Endothelial cell of umbilical vein (primary cell): ENCODE results near the gene CLEC5A. TPM values are rescaled to one million over a fixed set of nuclear protein-coding genes. Genes with fewer than 3 reads are reported as not detected.

Source experiments
- BruUV-seq: library from RNA; stranded (reverse); fragments of 400-500 nt; replicated peaks from 2 replicates; lab custom pipeline; 2021; lab: Mats Ljungman, UMichigan
- CTCF ChIA-PET: fragments of 300-600, 350-600 bp; sonication (Branson Sonifier 250); formaldehyde crosslinking; loops from one replicate; lab custom pipeline; 2021; ENCODE audit warnings: antibody characterized with exemption, inconsistent platforms; lab: Charles Lee
- POLR2A ChIA-PET: fragments of 300-600, 350-600 bp; sonication (Branson Sonifier 250); formaldehyde crosslinking; loops from one replicate; lab custom pipeline; 2021; ENCODE audit warnings: antibody characterized with exemption, inconsistent platforms; lab: Charles Lee
- DNase-seq: peaks from one replicate; pipeline ENCODE4 v3.0.0-alpha.2; 2011; ENCODE audit warnings: low read depth, low spot score
- FAIRE-seq: peaks from 2 replicates; lab custom pipeline; 2011; peaks lifted over from hg19 to GRCh38; lab: Jason Lieb, UNC
- H2AFZ ChIP-seq: 2 replicates; pipeline ENCODE4 v1.6.0; 2012; ENCODE audit warnings: low read depth, low read length, control low read depth, inconsistent platforms
- H3K27ac ChIP-seq: 2 replicates; pipeline ENCODE4 v1.5.1; 2011; ENCODE audit warnings: low read depth, mild to moderate bottlenecking, control low read depth, low read length, moderate library complexity; ENCODE audit not compliant: insufficient read depth
- H3K27me3 ChIP-seq, 2 experiments: 2 replicates each; pipeline versions ENCODE4 v1.6.0 to v1.6.1; 2011; ENCODE audit warnings: low read length in 2 of 2, mixed read lengths in 1 of 2; ENCODE audit not compliant: control insufficient read depth in 2 of 2, insufficient read depth in 2 of 2
- H3K36me3 ChIP-seq, 2 experiments: 2 replicates in 1 of 2; 3 replicates in 1 of 2; pipeline ENCODE4 v1.5.1; 2011; ENCODE audit warnings: low read length in 2 of 2, mild to moderate bottlenecking in 1 of 2, moderate library complexity in 1 of 2; ENCODE audit not compliant: control insufficient read depth in 2 of 2, insufficient read depth in 2 of 2; ENCODE audit errors: extremely low read depth in 1 of 2
- H3K4me1 ChIP-seq: 3 replicates; pipeline ENCODE4 v1.5.1; 2011; ENCODE audit warnings: mild to moderate bottlenecking, low read length; ENCODE audit not compliant: control insufficient read depth, insufficient read depth; ENCODE audit errors: extremely low read depth
- H3K4me2 ChIP-seq: 2 replicates; pipeline ENCODE4 v1.6.1; 2011; ENCODE audit warnings: low read length, control low read depth, mixed read lengths; ENCODE audit not compliant: insufficient read depth
- H3K4me3 ChIP-seq, 3 experiments: fragments of 200-600 bp in 1 of 3; sonication (generic), shearing (Covaris generic) in 1 of 3; replicated peaks in 1 of 3; 2 replicates each; pipeline ENCODE4 v1.5.1; 2011 to 2016; ENCODE audit warnings: control low read depth in 3 of 3, low read length in 3 of 3, mild to moderate bottlenecking in 2 of 3, inconsistent platforms in 1 of 3, low read depth in 1 of 3, moderate library complexity in 1 of 3; ENCODE audit not compliant: insufficient read depth in 1 of 3
- H3K79me2 ChIP-seq: 2 replicates; pipeline ENCODE4 v1.6.0; 2012; ENCODE audit warnings: low read length, inconsistent platforms; ENCODE audit not compliant: control insufficient read depth, insufficient read depth
- H3K9ac ChIP-seq: replicated peaks from 2 replicates; pipeline ENCODE3; 2011; ENCODE audit warnings: low read length, control low read depth; ENCODE audit not compliant: insufficient read depth; ENCODE audit errors: extremely low read depth
- H3K9me1 ChIP-seq: replicated peaks from 3 replicates; pipeline ENCODE4 v1.6.0; 2011; ENCODE audit warnings: mild to moderate bottlenecking, low read length; ENCODE audit not compliant: control insufficient read depth, insufficient read depth; ENCODE audit errors: extremely low read depth
- H3K9me3 ChIP-seq: replicated peaks from 2 replicates; pipeline ENCODE4 v1.5.1; 2012; ENCODE audit warnings: low read length, inconsistent platforms; ENCODE audit not compliant: control insufficient read depth, insufficient read depth
- H4K20me1 ChIP-seq: replicated peaks from 2 replicates; pipeline ENCODE3; 2011; ENCODE audit warnings: mild to moderate bottlenecking, low read length; ENCODE audit not compliant: control insufficient read depth, insufficient read depth; ENCODE audit errors: extremely low read depth
- EZH2 ChIP-seq: IDR thresholded peaks from 2 replicates; pipeline ENCODE4 v1.6.1; 2012; ENCODE audit warnings: borderline replicate concordance, low read depth, mild to moderate bottlenecking, moderate library complexity, low read length, inconsistent platforms; ENCODE audit not compliant: severe bottlenecking
- FOS ChIP-seq: IDR thresholded peaks from 2 replicates; pipeline ENCODE4 v1.6.1; 2011; ENCODE audit warnings: mild to moderate bottlenecking, low read length, moderate library complexity, borderline replicate concordance; ENCODE audit not compliant: insufficient read depth
- GATA2 ChIP-seq: IDR thresholded peaks from 2 replicates; pipeline ENCODE4 v1.7.0; 2011; ENCODE audit warnings: low read depth, mild to moderate bottlenecking, moderate library complexity, mixed read lengths, low read length; ENCODE audit not compliant: insufficient read length, insufficient read depth
- JUN ChIP-seq: IDR thresholded peaks from 2 replicates; pipeline ENCODE4 v1.6.1; 2011; ENCODE audit warnings: borderline replicate concordance, low read depth; ENCODE audit not compliant: insufficient read length, insufficient read depth
- MYC ChIP-seq: IDR thresholded peaks from one replicate; pipeline ENCODE4 v1.6.1; 2011; ENCODE audit warnings: mild to moderate bottlenecking, low read depth, low read length
- POLR2A ChIP-seq: IDR thresholded peaks from 2 replicates; pipeline ENCODE4 v1.6.1; 2012; ENCODE audit warnings: low read depth, mild to moderate bottlenecking, control low read depth, low read length
- POLR2AphosphoS5 ChIP-seq: IDR thresholded peaks from 2 replicates; pipeline ENCODE4 v1.6.1; 2012; ENCODE audit warnings: low read depth, mild to moderate bottlenecking, control low read depth, low read length, moderate library complexity; ENCODE audit not compliant: insufficient read depth
- dilution Hi-C: fragments of 300-500 bp; cut with MboI; formaldehyde crosslinking; loops from one replicate; pipeline ENCODE4 v1.15.0; 2019; ENCODE audit warnings: low sequenced_read_pairs; ENCODE audit not compliant: extremely low pct_ligation_motif_present
- intact Hi-C: fragments of 100-400 bp; cut with micrococcal nuclease; formaldehyde crosslinking; loops from one replicate; pipeline ENCODE4 v1.10.0; 2022
- polyA plus RNA-seq, 4 experiments: library from polyadenylated mRNA; depleted of rRNA in 3 of 4; stranded (reverse) in 3 of 4; unstranded in 1 of 4; fragments of >200 nt; gene quantifications; 2 replicates each; pipeline versions ENCODE4 v1.2.1 to v1.2.3, GENCODE V29; 2011 to 2012; ENCODE audit warnings: missing spikeins in 1 of 4
- total RNA-seq: library from RNA; stranded (reverse); gene quantifications from 2 replicates; pipeline ENCODE4 v1.2.3, GENCODE V29; 2021
- TF ChIP-seq, protein P1 (sequence below): IDR thresholded peaks from 2 replicates; pipeline ENCODE4 v1.6.1; 2011; ENCODE audit not compliant: insufficient read depth, insufficient read length
- TF ChIP-seq, protein P2 (sequence below), 2 donors: IDR thresholded peaks; 1 replicate in 1 of 2; 2 replicates in 1 of 2; pipeline ENCODE4 v1.5.1; 2011; ENCODE audit warnings: low read length in 2 of 2, mild to moderate bottlenecking in 2 of 2, moderate library complexity in 2 of 2, control low read depth in 1 of 2, inconsistent platforms in 1 of 2, low read depth in 1 of 2; ENCODE audit not compliant: insufficient read depth in 1 of 2; ENCODE audit errors: extremely low read depth in 1 of 2

CLEC5A gene
- total and polyA plus RNA-seq, 2 donors (not counting 3 experiments of a cell fraction or from before 2014, with no cell fraction given) = not detected

DNA sequence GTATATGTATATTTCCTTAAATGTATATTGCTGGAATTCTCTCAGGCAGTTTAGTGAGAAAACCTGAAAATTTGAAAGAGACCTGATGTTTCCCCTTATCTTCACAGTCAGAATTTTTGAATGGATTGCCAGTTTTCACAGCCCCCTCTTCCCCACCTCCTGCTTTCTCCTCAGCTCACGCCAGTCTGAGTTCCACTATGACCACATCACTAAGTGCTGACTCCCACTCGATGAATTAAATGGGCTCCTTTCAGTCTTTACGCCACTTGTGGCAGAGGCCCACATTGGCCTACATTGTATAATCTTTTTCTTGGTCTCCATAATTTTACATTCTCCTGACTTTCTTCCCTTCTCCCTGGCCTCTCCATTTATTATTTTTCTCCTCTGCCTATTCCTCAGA is 3.1 kb upstream of the CLEC5A start:
- DNase-seq (no peak), FAIRE-seq (no peak)
- H3K27ac ChIP-seq = no peak overlapping the region
- H3K36me3 ChIP-seq = no peaks in the 10 kb centered on the region
- POLR2A ChIA-PET = no interaction called here
- peaks cover 2% of the 10 kb centered on the region for H3K9me3 ChIP-seq
- dilution Hi-C loops (no loop called here), intact Hi-C loops (no loop called here)
- no peak for TF ChIP-seq POLR2A
- TF ChIP-seq JUN = no peak
- no peak for TF ChIP-seq MYC
- no peak for TF ChIP-seq EZH2
- TF ChIP-seq GATA2 = no peak
- TF ChIP-seq FOS = no peak
- no peak for TF ChIP-seq POLR2AphosphoS5
- TF ChIP-seq, protein P1, sequence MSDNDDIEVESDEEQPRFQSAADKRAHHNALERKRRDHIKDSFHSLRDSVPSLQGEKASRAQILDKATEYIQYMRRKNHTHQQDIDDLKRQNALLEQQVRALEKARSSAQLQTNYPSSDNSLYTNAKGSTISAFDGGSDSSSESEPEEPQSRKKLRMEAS = no peak
- TF ChIP-seq, protein P2, sequence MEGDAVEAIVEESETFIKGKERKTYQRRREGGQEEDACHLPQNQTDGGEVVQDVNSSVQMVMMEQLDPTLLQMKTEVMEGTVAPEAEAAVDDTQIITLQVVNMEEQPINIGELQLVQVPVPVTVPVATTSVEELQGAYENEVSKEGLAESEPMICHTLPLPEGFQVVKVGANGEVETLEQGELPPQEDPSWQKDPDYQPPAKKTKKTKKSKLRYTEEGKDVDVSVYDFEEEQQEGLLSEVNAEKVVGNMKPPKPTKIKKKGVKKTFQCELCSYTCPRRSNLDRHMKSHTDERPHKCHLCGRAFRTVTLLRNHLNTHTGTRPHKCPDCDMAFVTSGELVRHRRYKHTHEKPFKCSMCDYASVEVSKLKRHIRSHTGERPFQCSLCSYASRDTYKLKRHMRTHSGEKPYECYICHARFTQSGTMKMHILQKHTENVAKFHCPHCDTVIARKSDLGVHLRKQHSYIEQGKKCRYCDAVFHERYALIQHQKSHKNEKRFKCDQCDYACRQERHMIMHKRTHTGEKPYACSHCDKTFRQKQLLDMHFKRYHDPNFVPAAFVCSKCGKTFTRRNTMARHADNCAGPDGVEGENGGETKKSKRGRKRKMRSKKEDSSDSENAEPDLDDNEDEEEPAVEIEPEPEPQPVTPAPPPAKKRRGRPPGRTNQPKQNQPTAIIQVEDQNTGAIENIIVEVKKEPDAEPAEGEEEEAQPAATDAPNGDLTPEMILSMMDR (IDR thresholded peaks at IDR 0.05; ENCODE audit: extremely low read depth in 1 of 2, insufficient read depth in 1 of 2, low read depth in 1 of 2, low read length in 2 of 2) = no peak
- H3K9me1 ChIP-seq = no peaks in the 10 kb centered on the region
- H3K4me3 ChIP-seq = no peak overlapping the region
- BruUV-seq = no TSS peak
- H2AFZ ChIP-seq = no peak overlapping the region
- no peak overlapping the region for H3K9ac ChIP-seq
- no peak overlapping the region for H3K4me2 ChIP-seq
- no peaks in the 10 kb centered on the region for H3K79me2 ChIP-seq
- no peaks in the 10 kb centered on the region for H4K20me1 ChIP-seq
- no peaks in the 10 kb centered on the region for H3K27me3 ChIP-seq
- H3K4me1 ChIP-seq = no peaks in the 10 kb centered on the region
- CTCF ChIA-PET = no interaction called here
